H1 (cell line): ENCODE measurements around the gene ITPR3. TPM values are rescaled to one million over a fixed set of nuclear protein-coding genes. Genes with fewer than 3 reads are reported as not detected.

Experiments
- CHD2 ChIP-seq: IDR thresholded peaks from 2 replicates; pipeline ENCODE4 v1.6.1; 2012; ENCODE audit warnings: low read length, improper control_type of control experiment
- EGR1 ChIP-seq: IDR thresholded peaks from 2 replicates; pipeline ENCODE4 v1.6.1; 2011; ENCODE audit warnings: low read depth, low read length, borderline replicate concordance
- NANOG ChIP-seq: IDR thresholded peaks from 2 replicates; pipeline ENCODE4 v1.6.1; 2011; ENCODE audit warnings: low read length, low read depth, mild to moderate bottlenecking, inconsistent platforms; ENCODE audit not compliant: insufficient read depth, poor library complexity, severe bottlenecking
- RNF2 ChIP-seq: fragments of 200-900, 300-1000 bp; sonication (generic); IDR thresholded peaks from 2 replicates; pipeline ENCODE4 v1.7.1; 2016; ENCODE audit warnings: borderline replicate concordance, low read depth, mild to moderate bottlenecking, antibody characterized with exemption, low read length; ENCODE audit not compliant: poor library complexity, severe bottlenecking; ENCODE audit errors: missing control alignments
- polyA plus RNA-seq, 7 experiments: library from polyadenylated mRNA; depleted of rRNA in 3 of 7; stranded (reverse) in 5 of 7; unstranded in 2 of 7; fragments of >200 nt in 5 of 7; fragments of 200-250 nt in 2 of 7; gene quantifications; 1 replicate in 5 of 7; 2 replicates in 1 of 7; 4 replicates in 1 of 7; pipeline versions ENCODE4 v1.2.1 to v1.2.3, GENCODE V29; 2011 to 2013; ENCODE audit warnings: missing spikeins in 2 of 7, mixed read lengths in 2 of 7
- total RNA-seq: library from RNA; stranded (reverse); fragmentation: NEBNext Ultra II Directional; extraction: Animal tissue kit (Norgen Biotek cat#: 25700); gene quantifications from 2 replicates; pipeline ENCODE4 v1.2.1, GENCODE V29; 2021
- TF ChIP-seq, protein P1 (sequence below): IDR thresholded peaks from 2 replicates; pipeline ENCODE4 v1.6.1; 2011; ENCODE audit warnings: low read length, improper control_type of control experiment

Gene ITPR3
- total and polyA plus RNA-seq, 2 of the 8 experiments (the other 6 are each of a cell fraction or from before 2014, with no cell fraction given): 29.1 to 45.7 TPM

GRCh38 chr6:33678233-33678931 is 57.3 kb downstream of the ITPR3 start (continued):
- TF ChIP-seq, protein P1, sequence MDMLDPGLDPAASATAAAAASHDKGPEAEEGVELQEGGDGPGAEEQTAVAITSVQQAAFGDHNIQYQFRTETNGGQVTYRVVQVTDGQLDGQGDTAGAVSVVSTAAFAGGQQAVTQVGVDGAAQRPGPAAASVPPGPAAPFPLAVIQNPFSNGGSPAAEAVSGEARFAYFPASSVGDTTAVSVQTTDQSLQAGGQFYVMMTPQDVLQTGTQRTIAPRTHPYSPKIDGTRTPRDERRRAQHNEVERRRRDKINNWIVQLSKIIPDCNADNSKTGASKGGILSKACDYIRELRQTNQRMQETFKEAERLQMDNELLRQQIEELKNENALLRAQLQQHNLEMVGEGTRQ: no peak
- no peak for TF ChIP-seq EGR1
- TF ChIP-seq CHD2: no peak
- no peak for TF ChIP-seq RNF2
- no peak for TF ChIP-seq NANOG
